Bronchial epithelial cell (primary cell): ENCODE measurements around the gene GRIA1. TPM values are rescaled to one million over a fixed set of nuclear protein-coding genes. Genes with fewer than 3 reads are reported as not detected.

Experiments used
- DNase-seq: peaks from one replicate; pipeline ENCODE4 v3.0.0-alpha.2; 2010; ENCODE audit warnings: low read depth
- FAIRE-seq: peaks from 2 replicates; lab custom pipeline; 2011; peaks lifted over from hg19 to GRCh38; lab: Jason Lieb, UNC
- H3K27me3 ChIP-seq: 2 replicates; pipeline ENCODE4 v1.5.1; 2011; ENCODE audit warnings: low read length; ENCODE audit not compliant: control insufficient read depth, insufficient read depth
- H3K36me3 ChIP-seq: 2 replicates; pipeline ENCODE4 v1.5.1; 2011; ENCODE audit warnings: low read length; ENCODE audit not compliant: control insufficient read depth, insufficient read depth
- H3K4me3 ChIP-seq: 2 replicates; pipeline ENCODE4 v1.5.1; 2011; ENCODE audit warnings: mild to moderate bottlenecking, low read depth, low read length, control low read depth
- total RNA-seq: library from RNA; depleted of rRNA; stranded (reverse); fragments of >200 nt; gene quantifications from 2 replicates; pipeline ENCODE4 v1.2.1, GENCODE V29; 2014
- TF ChIP-seq, protein P1 (sequence below): IDR thresholded peaks from 2 replicates; pipeline ENCODE4 v1.5.1; 2011; ENCODE audit warnings: mild to moderate bottlenecking, moderate library complexity, low read length, control low read depth, inconsistent platforms; ENCODE audit not compliant: insufficient read depth, severe bottlenecking

The GRIA1 gene
- total RNA-seq, 1 donor from 2014 or later, result not detected

DNA sequence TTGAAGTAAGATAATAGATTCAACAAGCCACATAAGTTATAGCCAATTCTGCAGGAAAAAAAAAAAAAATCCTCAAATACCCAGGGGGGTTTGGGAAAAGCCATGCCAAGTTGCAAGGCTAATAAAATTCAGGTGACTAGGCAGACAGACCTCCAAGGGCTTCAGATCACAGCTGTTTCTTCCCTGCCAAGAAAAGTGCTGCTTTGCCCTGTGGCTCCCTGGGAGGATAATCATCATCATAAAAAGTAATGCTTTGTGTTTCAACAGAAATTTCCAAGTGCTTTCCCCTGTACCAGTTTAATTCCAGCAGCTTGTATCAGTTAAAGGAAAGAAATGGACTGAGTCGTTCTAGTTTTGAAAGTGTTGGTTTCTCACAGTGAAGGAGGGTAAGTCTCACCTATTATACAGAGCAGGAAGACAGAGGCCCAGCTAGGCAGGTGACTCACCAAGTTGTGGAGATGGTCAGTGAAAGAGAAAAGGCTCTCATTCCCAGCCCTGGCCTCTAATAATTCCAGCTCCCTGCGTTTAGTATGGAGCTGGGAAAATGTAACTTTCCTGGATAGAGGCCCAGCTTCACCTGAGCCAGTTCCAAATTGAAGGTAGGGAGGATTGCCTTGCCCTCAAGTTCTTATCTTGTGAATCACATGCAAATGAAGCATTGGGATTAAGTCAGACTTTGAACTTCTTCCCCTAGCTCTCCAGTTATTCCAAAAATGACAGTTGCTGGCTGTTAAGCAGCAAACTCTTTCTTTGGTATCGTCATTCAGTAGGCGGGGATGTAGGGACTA, 263.4 kb downstream of the GRIA1 start:
- no peak for FAIRE-seq
- peak; percentile 62 for DNase-seq
- TF ChIP-seq, protein P1, sequence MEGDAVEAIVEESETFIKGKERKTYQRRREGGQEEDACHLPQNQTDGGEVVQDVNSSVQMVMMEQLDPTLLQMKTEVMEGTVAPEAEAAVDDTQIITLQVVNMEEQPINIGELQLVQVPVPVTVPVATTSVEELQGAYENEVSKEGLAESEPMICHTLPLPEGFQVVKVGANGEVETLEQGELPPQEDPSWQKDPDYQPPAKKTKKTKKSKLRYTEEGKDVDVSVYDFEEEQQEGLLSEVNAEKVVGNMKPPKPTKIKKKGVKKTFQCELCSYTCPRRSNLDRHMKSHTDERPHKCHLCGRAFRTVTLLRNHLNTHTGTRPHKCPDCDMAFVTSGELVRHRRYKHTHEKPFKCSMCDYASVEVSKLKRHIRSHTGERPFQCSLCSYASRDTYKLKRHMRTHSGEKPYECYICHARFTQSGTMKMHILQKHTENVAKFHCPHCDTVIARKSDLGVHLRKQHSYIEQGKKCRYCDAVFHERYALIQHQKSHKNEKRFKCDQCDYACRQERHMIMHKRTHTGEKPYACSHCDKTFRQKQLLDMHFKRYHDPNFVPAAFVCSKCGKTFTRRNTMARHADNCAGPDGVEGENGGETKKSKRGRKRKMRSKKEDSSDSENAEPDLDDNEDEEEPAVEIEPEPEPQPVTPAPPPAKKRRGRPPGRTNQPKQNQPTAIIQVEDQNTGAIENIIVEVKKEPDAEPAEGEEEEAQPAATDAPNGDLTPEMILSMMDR, result no peak
- no peaks in the 10 kb centered on the region for H3K36me3 ChIP-seq
- H3K4me3 ChIP-seq, result no peak overlapping the region
- no peaks in the 10 kb centered on the region for H3K27me3 ChIP-seq

DNA sequence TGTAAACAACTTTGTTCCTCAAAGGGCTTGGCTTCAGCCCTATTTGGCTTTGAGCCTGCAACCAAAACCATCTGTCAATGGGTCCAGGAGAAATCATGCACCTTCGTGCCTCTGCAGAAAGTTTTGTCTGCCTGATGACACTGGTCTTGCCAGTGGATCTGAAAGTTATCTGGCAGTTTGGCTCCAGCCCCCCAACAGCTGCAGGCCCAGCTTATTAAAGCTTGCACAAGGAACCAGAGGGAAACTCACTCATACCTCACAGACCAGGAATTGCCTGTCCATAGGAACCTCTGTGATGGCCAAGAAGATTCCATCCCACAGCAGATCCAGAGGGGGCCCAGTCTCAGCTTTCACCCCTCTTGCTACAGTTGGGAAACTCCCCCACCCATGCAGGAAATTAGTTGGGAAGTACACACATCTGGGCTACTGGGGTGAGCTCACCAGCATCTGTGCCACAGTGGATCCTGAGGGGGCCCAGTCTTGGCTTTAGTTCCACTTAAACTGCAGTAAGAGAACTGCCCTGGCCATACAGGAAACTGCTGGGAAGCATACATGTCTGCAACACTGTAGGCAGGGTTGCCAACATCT, 265.5 kb downstream of the GRIA1 start:
- no peak for DNase-seq

DNA sequence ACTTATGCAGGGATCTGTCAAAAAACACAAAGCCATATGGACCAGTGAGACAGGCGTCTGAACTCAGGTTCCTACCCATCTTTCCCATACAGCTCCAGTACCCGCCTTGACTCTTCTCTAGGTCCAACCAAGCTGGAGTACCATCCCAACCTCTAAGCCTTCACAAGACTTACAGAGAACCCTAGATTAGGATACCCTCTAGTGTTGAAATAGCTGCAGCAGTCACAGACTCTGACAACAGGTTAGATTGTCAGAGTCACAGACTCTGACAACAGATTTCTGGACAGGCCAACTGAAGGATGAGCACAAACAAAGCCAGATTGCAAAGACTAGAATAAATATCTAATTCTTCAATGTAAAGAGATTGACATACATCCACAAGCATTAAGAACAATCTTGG, 266.1 kb downstream of the GRIA1 start:
- no peak for FAIRE-seq
- TF ChIP-seq, protein P1, result peak; percentile 11
- Histone ChIP-seq H3K27me3 (no peaks in the 10 kb centered on the region), H3K36me3 (no peaks in the 10 kb centered on the region), H3K4me3 (no peak overlapping the region)
- peak; percentile 15 for DNase-seq

More for the DNA sequence above, 265.5 kb downstream of the GRIA1 start:
- Histone ChIP-seq H3K36me3 (no peaks in the 10 kb centered on the region), H3K4me3 (no peak overlapping the region), H3K27me3 (no peaks in the 10 kb centered on the region)
- TF ChIP-seq, protein P1, result no peak
- no peak for FAIRE-seq

DNA sequence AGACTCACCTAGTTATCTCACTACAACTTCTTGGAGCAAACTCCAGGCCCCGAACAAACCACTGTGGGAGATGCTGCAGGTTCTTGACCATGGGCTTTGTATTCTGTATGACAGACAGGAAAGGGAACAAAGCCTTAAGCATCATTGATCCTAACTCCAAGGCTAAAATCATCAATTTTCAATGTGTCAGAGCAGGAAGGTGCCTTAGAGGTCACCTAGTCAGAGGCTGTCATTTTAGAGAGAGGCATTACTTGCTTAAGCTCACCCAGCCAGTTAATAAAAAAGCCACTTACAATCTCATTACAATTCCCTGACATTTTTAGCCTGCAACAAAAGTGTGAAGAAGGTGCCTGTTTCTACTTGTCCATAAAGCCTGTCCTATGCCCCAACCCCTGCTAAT, 275.5 kb downstream of the GRIA1 start:
- no peak for DNase-seq
- TF ChIP-seq, protein P1, result no peak
- Histone ChIP-seq H3K36me3 (no peaks in the 10 kb centered on the region), H3K4me3 (no peak overlapping the region), H3K27me3 (no peaks in the 10 kb centered on the region)
- FAIRE-seq, result no peak

DNA sequence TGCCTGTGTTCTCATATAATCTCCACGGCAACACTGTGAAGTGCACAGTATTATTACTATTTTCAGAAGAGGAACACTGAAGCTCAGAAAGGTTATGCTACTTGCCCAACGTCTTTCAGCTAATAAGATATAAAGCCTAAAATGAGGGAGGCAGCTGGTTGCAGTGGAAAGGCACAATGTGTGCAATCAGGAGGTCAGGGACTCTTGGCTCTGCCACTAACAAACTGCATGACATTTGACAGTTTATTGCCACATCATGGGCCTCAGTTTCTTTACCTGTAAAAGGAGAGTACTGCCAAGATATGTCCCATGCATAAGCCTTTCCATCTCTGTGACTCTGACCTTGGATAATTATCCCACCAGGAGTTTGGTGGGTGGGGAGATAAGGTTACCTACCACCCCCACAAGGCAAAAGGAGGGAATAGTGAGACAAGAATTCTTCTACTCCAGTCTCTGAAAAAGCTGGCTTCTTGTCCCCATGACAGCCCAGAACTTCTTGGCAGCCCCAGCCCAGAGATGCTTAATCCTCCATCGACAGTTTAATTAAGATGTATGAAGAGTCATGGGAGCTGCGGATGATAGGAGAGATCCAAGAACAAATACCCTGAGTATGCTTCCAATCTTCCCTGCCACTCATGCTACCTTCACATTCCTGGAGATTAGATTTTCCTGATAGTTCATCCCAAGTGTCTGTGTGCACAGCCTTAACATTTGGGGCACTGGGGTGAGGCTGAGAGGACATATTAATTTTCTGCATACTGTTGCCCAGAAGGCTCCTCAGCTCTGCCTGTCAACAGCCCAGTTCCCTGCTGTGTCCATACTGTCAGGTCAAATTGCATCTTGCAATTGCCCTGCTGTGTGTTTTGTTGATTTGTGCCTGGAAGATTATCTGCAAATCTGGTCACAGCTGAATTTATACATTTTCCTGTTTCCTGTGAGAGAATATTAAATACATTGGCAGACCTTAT, 277.0 kb downstream of the GRIA1 start:
- H3K4me3 ChIP-seq, result no peak overlapping the region
- TF ChIP-seq, protein P1, result no peak
- H3K27me3 ChIP-seq, result no peaks in the 10 kb centered on the region
- no peaks in the 10 kb centered on the region for H3K36me3 ChIP-seq
- FAIRE-seq (no peak), DNase-seq (no peak)
